ENCODE results near the gene NID1.

GRCh38 chr1:236018885-236019453 is 45.9 kb downstream of the NID1 start:
- TF ChIP-seq, protein P1, sequence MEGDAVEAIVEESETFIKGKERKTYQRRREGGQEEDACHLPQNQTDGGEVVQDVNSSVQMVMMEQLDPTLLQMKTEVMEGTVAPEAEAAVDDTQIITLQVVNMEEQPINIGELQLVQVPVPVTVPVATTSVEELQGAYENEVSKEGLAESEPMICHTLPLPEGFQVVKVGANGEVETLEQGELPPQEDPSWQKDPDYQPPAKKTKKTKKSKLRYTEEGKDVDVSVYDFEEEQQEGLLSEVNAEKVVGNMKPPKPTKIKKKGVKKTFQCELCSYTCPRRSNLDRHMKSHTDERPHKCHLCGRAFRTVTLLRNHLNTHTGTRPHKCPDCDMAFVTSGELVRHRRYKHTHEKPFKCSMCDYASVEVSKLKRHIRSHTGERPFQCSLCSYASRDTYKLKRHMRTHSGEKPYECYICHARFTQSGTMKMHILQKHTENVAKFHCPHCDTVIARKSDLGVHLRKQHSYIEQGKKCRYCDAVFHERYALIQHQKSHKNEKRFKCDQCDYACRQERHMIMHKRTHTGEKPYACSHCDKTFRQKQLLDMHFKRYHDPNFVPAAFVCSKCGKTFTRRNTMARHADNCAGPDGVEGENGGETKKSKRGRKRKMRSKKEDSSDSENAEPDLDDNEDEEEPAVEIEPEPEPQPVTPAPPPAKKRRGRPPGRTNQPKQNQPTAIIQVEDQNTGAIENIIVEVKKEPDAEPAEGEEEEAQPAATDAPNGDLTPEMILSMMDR (IDR thresholded peaks at IDR 0.05) = no peak
- TF ChIP-seq EZH2phosphoT487 (IDR thresholded peaks at IDR 0.05) = no peak
